Measurements from ENCODE around the gene ECE2.

ECE2 gene

GRCh38 chr3:184328516-184328915 lies 52.7 kb downstream of the ECE2 start:
- no CpG with 5 or more reads among the region's 3 CpGs for WGBS, 2 donors (ENCODE audit: extremely low coverage in 2 of 2, insufficient read length in 2 of 2, insufficient replicate concordance in 1 of 2)
- H3K36me3 ChIP-seq (replicated peaks in 1 of 2; ENCODE audit: control insufficient read depth in 2 of 2, insufficient read depth in 2 of 2, low read length in 2 of 2) = peaks cover 83 to 100% of the 10 kb centered on the region in 2 donors

GRCh38 chr3:184332370-184333090 lies 56.7 kb downstream of the ECE2 start:
- Histone ChIP-seq H3K79me1 (ENCODE audit: low read depth, low read length) (peaks cover 3% of the 10 kb centered on the region), H2AFZ (ENCODE audit: low read length) (no peak overlapping the region), H3K27me3 (ENCODE audit: control insufficient read depth in 3 of 3, insufficient read depth in 3 of 3, low read depth in 1 of 3, low read length in 3 of 3) (no peaks in the 10 kb centered on the region), H3K4me1 (ENCODE audit: control insufficient read depth in 2 of 2, insufficient read depth in 1 of 2, low read depth in 1 of 2, low read length in 2 of 2) (peaks cover 11 to 16% of the 10 kb centered on the region in 2 donors), H3K14ac (ENCODE audit: low read length) (no peak overlapping the region), H2BK15ac (ENCODE audit: low read length) (no peak overlapping the region), H3K9me3 (replicated peaks in 1 of 2; ENCODE audit: control insufficient read depth in 2 of 2, insufficient read depth in 1 of 2, low read depth in 1 of 2, low read length in 2 of 2) (no peaks in the 10 kb centered on the region), H2BK5ac (ENCODE audit: low read length) (no peak overlapping the region), H3K4me2 (ENCODE audit: insufficient read depth, low read length, poor library complexity, severe bottlenecking) (no peak overlapping the region), H3K23ac (ENCODE audit: low read depth, low read length, poor library complexity) (no peak overlapping the region), H3K9ac (ENCODE audit: low read depth, low read length, poor library complexity) (peak overlapping the region; percentile 78), H3K27ac (replicated peaks; ENCODE audit: low read length) (no peak overlapping the region), H3K18ac (ENCODE audit: low read length) (no peak overlapping the region), H2BK12ac (ENCODE audit: low read length) (no peak overlapping the region), H3K4ac (ENCODE audit: low read length) (no peak overlapping the region), H4K8ac (ENCODE audit: low read depth, low read length) (no peak overlapping the region), H2AK5ac (ENCODE audit: low read depth, low read length) (no peak overlapping the region), H3K4me3 (ENCODE audit: low read length in 2 of 2) (peak overlapping the region in 1 of 2 donors; percentile 45), H2BK120ac (ENCODE audit: low read depth, low read length) (no peak overlapping the region), H4K91ac (ENCODE audit: low read depth, low read length, poor library complexity) (no peak overlapping the region), H3K36me3 (replicated peaks in 1 of 2; ENCODE audit: control insufficient read depth in 2 of 2, insufficient read depth in 2 of 2, low read length in 2 of 2) (peaks cover 54 to 81% of the 10 kb centered on the region in 2 donors)
- no peak for DNase-seq (ENCODE audit: low spot score)
- WGBS, 2 donors (ENCODE audit: extremely low coverage in 2 of 2, insufficient read length in 2 of 2, insufficient replicate concordance in 1 of 2) = no CpG with 5 or more reads among the region's 10 CpGs

More at GRCh38 chr3:184328516-184328915, 52.7 kb downstream of the ECE2 start:
- Histone ChIP-seq H3K79me1 (ENCODE audit: low read depth, low read length) (peaks cover 5% of the 10 kb centered on the region), H4K8ac (ENCODE audit: low read depth, low read length) (no peak overlapping the region), H3K4me3 (ENCODE audit: low read length in 2 of 2) (no peak overlapping the region), H3K4ac (ENCODE audit: low read length) (no peak overlapping the region), H2BK5ac (ENCODE audit: low read length) (no peak overlapping the region), H2BK15ac (ENCODE audit: low read length) (no peak overlapping the region), H3K9ac (ENCODE audit: low read depth, low read length, poor library complexity) (no peak overlapping the region), H3K18ac (ENCODE audit: low read length) (no peak overlapping the region), H3K27me3 (ENCODE audit: control insufficient read depth in 3 of 3, insufficient read depth in 3 of 3, low read depth in 1 of 3, low read length in 3 of 3) (no peaks in the 10 kb centered on the region), H3K4me2 (ENCODE audit: insufficient read depth, low read length, poor library complexity, severe bottlenecking) (no peak overlapping the region), H2BK12ac (ENCODE audit: low read length) (no peak overlapping the region), H2AK5ac (ENCODE audit: low read depth, low read length) (no peak overlapping the region), H3K9me3 (replicated peaks in 1 of 2; ENCODE audit: control insufficient read depth in 2 of 2, insufficient read depth in 1 of 2, low read depth in 1 of 2, low read length in 2 of 2) (no peaks in the 10 kb centered on the region), H3K14ac (ENCODE audit: low read length) (no peak overlapping the region), H3K23ac (ENCODE audit: low read depth, low read length, poor library complexity) (no peak overlapping the region), H4K91ac (ENCODE audit: low read depth, low read length, poor library complexity) (no peak overlapping the region), H3K4me1 (ENCODE audit: control insufficient read depth in 2 of 2, insufficient read depth in 1 of 2, low read depth in 1 of 2, low read length in 2 of 2) (no peaks in the 10 kb centered on the region), H2BK120ac (ENCODE audit: low read depth, low read length) (no peak overlapping the region), H3K27ac (replicated peaks; ENCODE audit: low read length) (no peak overlapping the region), H2AFZ (ENCODE audit: low read length) (no peak overlapping the region)
- no peak for DNase-seq (ENCODE audit: low spot score)

GRCh38 chr3:184333190-184333589 lies 57.4 kb downstream of the ECE2 start:
- Histone ChIP-seq H3K4me2 (ENCODE audit: insufficient read depth, low read length, poor library complexity, severe bottlenecking) (no peak overlapping the region), H3K4me1 (ENCODE audit: control insufficient read depth in 2 of 2, insufficient read depth in 1 of 2, low read depth in 1 of 2, low read length in 2 of 2) (peaks cover 12 to 22% of the 10 kb centered on the region in 2 donors), H3K9me3 (replicated peaks in 1 of 2; ENCODE audit: control insufficient read depth in 2 of 2, insufficient read depth in 1 of 2, low read depth in 1 of 2, low read length in 2 of 2) (no peaks in the 10 kb centered on the region), H2BK5ac (ENCODE audit: low read length) (no peak overlapping the region), H4K91ac (ENCODE audit: low read depth, low read length, poor library complexity) (no peak overlapping the region), H2BK12ac (ENCODE audit: low read length) (no peak overlapping the region), H3K14ac (ENCODE audit: low read length) (no peak overlapping the region), H3K27me3 (ENCODE audit: control insufficient read depth in 3 of 3, insufficient read depth in 3 of 3, low read depth in 1 of 3, low read length in 3 of 3) (no peaks in the 10 kb centered on the region), H3K27ac (replicated peaks; ENCODE audit: low read length) (no peak overlapping the region), H3K9ac (ENCODE audit: low read depth, low read length, poor library complexity) (no peak overlapping the region), H2AK5ac (ENCODE audit: low read depth, low read length) (no peak overlapping the region), H3K23ac (ENCODE audit: low read depth, low read length, poor library complexity) (no peak overlapping the region), H2AFZ (ENCODE audit: low read length) (no peak overlapping the region), H3K18ac (ENCODE audit: low read length) (no peak overlapping the region), H2BK15ac (ENCODE audit: low read length) (no peak overlapping the region), H3K79me1 (ENCODE audit: low read depth, low read length) (peaks cover 3% of the 10 kb centered on the region), H4K8ac (ENCODE audit: low read depth, low read length) (no peak overlapping the region), H3K36me3 (replicated peaks in 1 of 2; ENCODE audit: control insufficient read depth in 2 of 2, insufficient read depth in 2 of 2, low read length in 2 of 2) (peaks cover 49 to 75% of the 10 kb centered on the region in 2 donors), H3K4me3 (ENCODE audit: low read length in 2 of 2) (no peak overlapping the region), H3K4ac (ENCODE audit: low read length) (no peak overlapping the region), H2BK120ac (ENCODE audit: low read depth, low read length) (no peak overlapping the region)
- WGBS, 2 donors (ENCODE audit: extremely low coverage in 2 of 2, insufficient read length in 2 of 2, insufficient replicate concordance in 1 of 2) = no CpG with 5 or more reads among the region's 6 CpGs
- no peak for DNase-seq (ENCODE audit: low spot score)

- no peak overlapping the region for H2BK12ac ChIP-seq (ENCODE audit: low read length)
- H3K4me2 ChIP-seq (ENCODE audit: insufficient read depth, low read length, poor library complexity, severe bottlenecking) = no peak overlapping the region
- H2BK120ac ChIP-seq (ENCODE audit: low read depth, low read length) = no peak overlapping the region
- H2BK15ac ChIP-seq (ENCODE audit: low read length) = no peak overlapping the region
- no CpG with 5 or more reads among the region's 3 CpGs for WGBS, 2 donors (ENCODE audit: extremely low coverage in 2 of 2, insufficient read length in 2 of 2, insufficient replicate concordance in 1 of 2)
- H3K4me1 ChIP-seq (ENCODE audit: control insufficient read depth in 2 of 2, insufficient read depth in 1 of 2, low read depth in 1 of 2, low read length in 2 of 2) = peaks cover 15 to 26% of the 10 kb centered on the region in 2 donors
- no peak overlapping the region for H4K8ac ChIP-seq (ENCODE audit: low read depth, low read length)
- H4K91ac ChIP-seq (ENCODE audit: low read depth, low read length, poor library complexity) = no peak overlapping the region
- DNase-seq (ENCODE audit: low spot score) = no peak
- H3K9me3 ChIP-seq (replicated peaks in 1 of 2; ENCODE audit: control insufficient read depth in 2 of 2, insufficient read depth in 1 of 2, low read depth in 1 of 2, low read length in 2 of 2) = no peaks in the 10 kb centered on the region
- H3K27me3 ChIP-seq (ENCODE audit: control insufficient read depth in 3 of 3, insufficient read depth in 3 of 3, low read depth in 1 of 3, low read length in 3 of 3) = no peaks in the 10 kb centered on the region
- H2AFZ ChIP-seq (ENCODE audit: low read length) = no peak overlapping the region
- no peak overlapping the region for H3K27ac ChIP-seq (replicated peaks; ENCODE audit: low read length)
- no peak overlapping the region for H3K18ac ChIP-seq (ENCODE audit: low read length)
- no peak overlapping the region for H3K4ac ChIP-seq (ENCODE audit: low read length)
- peak overlapping the region; percentile 34 for H3K23ac ChIP-seq (ENCODE audit: low read depth, low read length, poor library complexity)
- no peak overlapping the region for H2BK5ac ChIP-seq (ENCODE audit: low read length)
- H2AK5ac ChIP-seq (ENCODE audit: low read depth, low read length) = no peak overlapping the region
- no peak overlapping the region for H3K14ac ChIP-seq (ENCODE audit: low read length)
- peaks cover 44 to 70% of the 10 kb centered on the region in 2 donors for H3K36me3 ChIP-seq (replicated peaks in 1 of 2; ENCODE audit: control insufficient read depth in 2 of 2, insufficient read depth in 2 of 2, low read length in 2 of 2)
- no peak overlapping the region for H3K9ac ChIP-seq (ENCODE audit: low read depth, low read length, poor library complexity)
- no peak overlapping the region for H3K4me3 ChIP-seq (ENCODE audit: low read length in 2 of 2)
- H3K79me1 ChIP-seq (ENCODE audit: low read depth, low read length) = peaks cover 3% of the 10 kb centered on the region
Measured at GRCh38 chr3:184333700-184334099, 57.9 kb downstream of the ECE2 start.
